ENCODE data around the gene SCGB1D4. TPM values are rescaled to one million over a fixed set of nuclear protein-coding genes. Genes with fewer than 3 reads are reported as not detected.
"Not testable (repeated sequence)": the region's sequence is repeated elsewhere in the genome, so short reads cannot be mapped to it uniquely, and the experiment has no call there.

The SCGB1D4 gene, protein sequence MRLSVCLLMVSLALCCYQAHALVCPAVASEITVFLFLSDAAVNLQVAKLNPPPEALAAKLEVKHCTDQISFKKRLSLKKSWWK
- polyA plus RNA-seq (ENCODE audit: insufficient read length in 4 of 4), result not detected

DNA sequence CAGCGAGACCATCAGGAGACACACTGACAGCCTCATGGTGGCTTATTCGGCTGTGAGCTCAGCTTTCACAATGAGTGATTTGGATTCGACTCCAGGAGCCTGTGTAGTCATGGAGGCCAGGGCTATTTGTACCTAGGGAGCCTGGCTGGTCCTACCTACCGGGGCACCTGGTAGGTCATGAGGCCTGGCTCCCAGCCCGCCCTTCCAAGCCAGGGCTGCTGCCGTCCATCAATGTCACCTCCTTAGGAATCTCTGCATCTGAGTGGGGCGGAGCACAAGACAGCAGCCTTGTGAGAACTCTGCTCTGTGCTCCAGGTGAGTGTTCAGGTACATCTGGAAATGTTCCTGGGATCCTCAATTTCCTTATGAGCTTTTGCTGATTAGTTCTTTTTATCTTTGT, at the start of gene SCGB1D4:
Gene SCGB1D4, minus strand, starts transcription at position 101 of the 400 bp plus-strand sequence. Its CDS starts 65 bp downstream, at position 36.
- no peak for DNase-seq (ENCODE audit: low read depth in 4 of 4, low spot score in 3 of 4)

GRCh38 chr11:62345861-62346260, 47.0 kb upstream of the SCGB1D4 start:
- DNase-seq (ENCODE audit: low read depth in 4 of 4, low spot score in 3 of 4), result no peak

DNA sequence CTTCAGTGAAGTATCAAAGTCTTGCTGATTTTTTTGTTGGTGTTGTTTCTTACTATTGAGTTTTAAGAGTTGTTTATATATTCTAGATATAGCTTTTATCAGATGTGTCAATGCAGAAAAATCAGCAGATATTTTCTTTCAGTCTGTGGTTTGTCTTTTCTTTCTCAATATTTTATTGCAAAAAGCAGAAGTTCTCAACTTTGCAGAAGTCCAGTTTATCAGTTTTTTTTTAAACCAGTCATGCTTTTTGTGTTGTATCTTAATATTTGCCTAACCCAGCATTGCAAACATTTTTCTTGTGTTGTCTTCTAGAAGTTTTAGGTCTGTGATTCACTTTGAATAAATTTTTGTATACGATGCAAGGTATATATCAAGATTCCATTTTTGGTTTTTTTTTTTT, 45.3 kb upstream of the SCGB1D4 start:
- no peak for DNase-seq (ENCODE audit: low read depth in 4 of 4, low spot score in 3 of 4)

- DNase-seq (ENCODE audit: low read depth in 4 of 4, low spot score in 3 of 4), result not testable (repeated sequence)
Observed at GRCh38 chr11:62343646-62344190, 44.8 kb upstream of the SCGB1D4 start.

DNA sequence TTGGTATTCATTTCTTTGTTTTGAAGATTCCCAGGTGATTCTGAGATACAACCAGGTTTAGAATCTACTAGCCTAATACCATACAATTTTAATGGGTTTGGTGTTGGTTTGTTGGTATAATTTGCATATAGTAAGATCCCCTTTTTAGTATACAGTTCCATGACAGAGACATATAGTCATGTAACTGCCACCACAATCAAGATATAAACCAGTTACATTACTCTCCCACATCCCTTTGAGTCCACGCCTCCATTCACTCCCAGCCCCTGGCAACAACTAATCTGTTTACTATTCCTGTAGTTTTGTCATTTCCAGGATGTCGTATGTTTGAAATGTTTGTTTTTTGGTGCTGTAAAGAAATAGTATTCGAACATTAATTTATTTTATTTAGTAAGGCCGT, 42.7 kb upstream of the SCGB1D4 start:
- DNase-seq (ENCODE audit: low read depth in 4 of 4, low spot score in 3 of 4), result no peak

DNA sequence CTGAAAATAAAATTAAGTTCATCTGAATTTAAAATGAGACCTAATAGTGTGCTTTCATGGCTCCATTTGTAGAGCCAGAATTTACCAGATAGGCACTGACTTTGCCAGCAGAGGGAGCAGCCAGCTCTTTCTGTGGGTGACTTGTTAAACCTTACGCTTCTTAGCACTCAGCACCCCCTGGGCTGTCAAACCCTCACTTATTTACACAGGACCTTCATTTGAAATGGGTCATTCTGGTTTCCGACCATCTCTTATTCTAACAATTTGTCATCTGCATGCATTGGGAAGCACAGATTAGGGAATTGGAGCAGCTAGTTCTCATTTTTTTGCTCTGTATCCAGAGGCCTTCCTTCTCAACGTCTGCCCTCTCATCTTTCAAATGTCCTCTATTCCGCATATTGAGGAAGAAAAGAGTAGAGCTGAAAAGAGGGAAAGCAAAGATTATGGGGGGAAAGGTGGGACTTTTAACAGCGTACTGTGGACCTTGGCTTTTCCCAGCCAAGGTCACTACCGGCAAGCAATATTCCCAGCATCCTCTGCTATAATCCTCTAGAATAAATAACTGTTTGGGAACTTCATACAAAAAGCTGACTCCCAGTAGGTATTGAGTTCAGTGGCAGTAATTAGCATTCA, 41.5 kb upstream of the SCGB1D4 start:
- no peak for DNase-seq (ENCODE audit: low read depth in 4 of 4, low spot score in 3 of 4)

DNA sequence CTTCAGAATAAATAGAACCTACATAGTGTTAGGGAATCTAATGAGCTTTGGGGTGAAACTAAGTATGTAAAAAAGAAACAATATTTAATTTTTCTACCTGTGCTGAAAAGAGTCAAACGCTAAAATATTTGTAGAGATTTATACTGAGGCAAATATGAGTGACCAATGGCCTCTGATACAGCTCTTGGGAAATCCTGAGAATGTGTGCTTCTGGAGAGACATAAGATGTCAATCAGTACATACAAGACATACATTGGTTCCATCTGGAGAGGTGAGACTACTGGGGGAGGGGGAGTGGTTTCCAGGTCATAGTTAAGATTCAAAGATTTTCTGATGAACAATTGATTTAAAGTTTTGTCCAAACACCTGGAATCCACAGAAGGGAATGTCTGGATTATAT, 39.3 kb upstream of the SCGB1D4 start:
- no peak for DNase-seq (ENCODE audit: low read depth in 4 of 4, low spot score in 3 of 4)

DNA sequence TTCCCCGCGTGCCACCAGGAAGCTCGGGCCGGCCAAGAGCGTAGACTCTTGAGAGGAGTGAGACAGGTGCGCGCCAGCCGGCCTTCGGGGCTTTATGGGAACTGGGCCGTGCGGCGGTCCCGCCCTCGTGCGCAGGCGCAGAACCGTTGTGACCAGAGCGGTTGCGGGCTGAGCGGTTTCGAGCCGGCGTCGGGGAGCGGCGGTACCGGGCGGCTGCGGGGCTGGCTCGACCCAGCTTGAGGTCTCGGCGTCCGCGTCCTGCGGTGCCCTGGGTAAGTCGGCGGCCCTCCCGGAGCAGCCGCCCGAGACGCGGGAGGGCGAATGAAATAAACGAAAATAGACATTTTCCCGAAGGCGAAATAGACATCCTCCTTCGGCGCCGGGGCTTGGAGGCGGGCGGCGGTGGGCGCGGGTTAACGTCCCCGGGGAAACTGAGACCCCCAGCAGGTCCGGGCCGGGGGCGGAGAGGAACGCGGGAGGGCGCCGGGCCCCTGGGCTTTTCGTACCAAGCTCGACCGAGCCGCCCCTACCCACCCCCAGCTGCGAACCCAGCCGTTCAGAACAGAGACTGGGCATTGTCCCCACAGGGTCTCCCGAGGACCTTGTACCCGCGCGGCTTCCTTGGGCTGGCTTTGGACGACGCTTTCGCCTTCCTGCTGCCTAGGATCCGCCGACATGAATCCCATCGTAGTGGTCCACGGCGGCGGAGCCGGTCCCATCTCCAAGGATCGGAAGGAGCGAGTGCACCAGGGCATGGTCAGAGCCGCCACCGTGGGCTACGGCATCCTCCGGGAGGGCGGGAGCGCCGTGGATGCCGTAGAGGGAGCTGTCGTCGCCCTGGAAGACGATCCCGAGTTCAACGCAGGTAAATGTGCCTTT, 38.7 kb upstream of the SCGB1D4 start, which contains the start of gene ASRGL1:
Gene ASRGL1, plus strand, starts transcription at position 146 of the 879 bp plus-strand sequence. Its CDS starts 530 bp downstream, at position 676.
- peak in 2 of 4 donors; percentile 47 to 48 for DNase-seq (ENCODE audit: low read depth in 4 of 4, low spot score in 3 of 4)

GRCh38 chr11:62336949-62337302, 38.1 kb upstream of the SCGB1D4 start:
- not testable (repeated sequence) for DNase-seq (ENCODE audit: low read depth in 4 of 4, low spot score in 3 of 4)

GRCh38 chr11:62333768-62334167, 34.9 kb upstream of the SCGB1D4 start:
- no peak for DNase-seq (ENCODE audit: low read depth in 4 of 4, low spot score in 3 of 4)

DNA sequence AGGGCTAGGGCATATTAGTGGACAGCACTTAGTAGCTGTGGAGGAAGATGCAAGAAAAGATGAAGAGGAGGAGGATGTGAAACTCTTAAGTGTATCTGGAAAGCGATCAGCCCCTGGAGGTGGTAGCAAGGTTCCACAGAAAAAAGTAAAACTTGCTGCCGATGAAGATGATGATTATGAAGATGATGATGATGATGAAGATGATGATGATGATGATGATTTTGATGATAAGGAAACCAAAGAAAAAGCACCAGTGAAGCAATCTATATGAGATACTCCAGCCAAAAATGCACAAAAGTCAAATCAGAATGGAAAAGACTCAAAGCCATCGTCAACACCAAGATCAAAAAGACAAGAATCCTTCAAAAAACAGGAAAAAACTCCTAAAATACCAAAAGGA, 32.4 kb upstream of the SCGB1D4 start:
- DNase-seq (ENCODE audit: low read depth in 4 of 4, low spot score in 3 of 4), result not testable (repeated sequence)

DNA sequence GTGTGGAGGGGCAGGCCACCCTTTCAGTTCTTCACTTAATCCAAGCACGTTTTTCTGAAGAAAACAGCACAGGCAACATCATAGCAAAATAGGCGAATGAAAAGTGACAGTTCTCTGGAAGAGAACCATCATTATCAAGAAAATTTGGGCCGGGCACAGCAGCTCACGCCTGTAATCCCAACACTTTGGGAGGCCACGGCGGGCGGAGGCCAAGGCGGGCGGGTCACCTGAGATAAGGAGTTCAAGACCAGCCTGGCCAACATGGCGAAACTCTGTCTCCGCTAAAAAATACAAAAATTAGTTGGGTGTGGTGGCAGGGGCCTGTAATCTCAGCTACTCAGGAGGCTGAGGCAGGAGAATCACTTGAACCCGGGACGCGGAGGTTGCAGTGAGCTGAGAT, 28.7 kb upstream of the SCGB1D4 start:
- not testable (repeated sequence) for DNase-seq (ENCODE audit: low read depth in 4 of 4, low spot score in 3 of 4)

DNA sequence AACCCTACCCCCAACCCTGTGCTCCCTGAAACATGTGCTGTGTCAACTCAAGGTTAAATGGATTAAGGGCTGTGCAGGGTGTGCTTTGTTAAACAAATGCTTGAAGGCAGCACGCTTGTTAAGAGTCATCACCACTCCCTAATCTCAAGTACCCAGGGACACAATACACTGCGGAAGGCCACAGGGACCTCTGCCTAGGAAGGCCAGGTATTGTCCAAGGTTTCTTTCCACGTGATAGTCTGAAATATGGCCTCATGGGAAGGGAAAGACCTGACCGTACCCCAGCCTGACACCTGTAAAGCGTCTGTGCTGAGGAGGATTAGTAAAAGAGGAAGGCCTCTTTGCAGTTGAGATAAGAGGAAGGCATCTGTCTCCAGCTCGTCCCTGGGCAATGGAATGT, 27.8 kb upstream of the SCGB1D4 start:
- DNase-seq (ENCODE audit: low read depth in 4 of 4, low spot score in 3 of 4), result not testable (repeated sequence)

DNA sequence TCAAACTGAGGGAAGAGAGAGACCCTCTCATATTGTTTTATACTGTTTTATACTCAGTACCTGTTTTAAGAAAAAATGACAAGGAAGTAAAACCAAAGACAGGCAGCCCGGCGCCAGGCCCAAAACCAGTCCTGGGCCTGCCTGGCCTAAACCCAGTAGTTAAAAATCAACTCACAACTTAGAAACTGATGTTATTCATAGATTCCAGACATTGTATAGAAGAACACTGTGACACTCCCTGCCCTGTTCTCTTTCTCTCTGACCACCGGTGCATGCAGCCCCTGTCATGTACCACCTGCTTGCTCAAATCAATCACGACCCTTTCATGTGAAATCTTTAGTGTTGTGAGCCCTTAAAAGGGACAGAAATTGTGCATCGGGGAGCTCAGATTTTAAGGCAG, 26.9 kb upstream of the SCGB1D4 start:
- not testable (repeated sequence) for DNase-seq (ENCODE audit: low read depth in 4 of 4, low spot score in 3 of 4)

DNA sequence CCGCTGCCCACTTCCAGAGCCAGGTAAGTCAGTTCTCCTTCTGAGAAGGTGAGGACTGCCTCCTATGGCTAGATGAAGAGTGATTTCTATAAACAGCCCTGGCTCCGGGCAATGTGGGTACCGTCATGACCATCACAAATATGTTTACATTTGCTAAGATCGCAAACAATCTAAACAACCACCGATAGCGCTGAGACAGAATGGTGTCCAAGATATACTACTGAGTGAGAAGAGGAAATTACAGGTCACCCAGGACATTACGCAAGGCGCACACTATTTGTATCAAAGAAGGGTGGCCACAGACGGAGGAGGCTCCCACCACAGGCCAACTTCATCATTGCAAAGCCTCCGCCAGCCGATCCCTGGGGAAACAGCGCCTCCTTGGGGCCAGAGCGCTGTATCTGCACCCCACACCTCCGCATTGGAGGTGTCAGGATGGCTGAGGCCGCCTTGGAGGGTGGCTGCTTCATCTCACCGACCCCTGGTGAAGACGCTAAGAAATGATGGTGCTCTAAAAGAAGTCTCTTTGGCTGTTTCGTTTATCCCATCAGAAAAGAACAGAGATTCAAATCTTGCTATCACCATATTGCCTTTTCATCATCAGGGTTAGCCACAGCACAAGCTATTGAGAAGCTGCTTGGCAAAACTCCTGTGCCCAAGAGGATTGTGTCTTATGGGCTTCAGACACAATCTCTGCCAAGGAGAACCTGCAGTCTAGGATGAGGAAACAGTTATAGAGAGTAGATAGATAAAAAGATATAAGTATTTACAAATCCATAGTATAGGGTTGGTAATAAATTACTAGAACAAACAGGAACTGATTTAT, 26.1 kb upstream of the SCGB1D4 start:
- no peak for DNase-seq (ENCODE audit: low read depth in 4 of 4, low spot score in 3 of 4)

- no peak for DNase-seq (ENCODE audit: low read depth in 4 of 4, low spot score in 3 of 4)
Observed at GRCh38 chr11:62322524-62322923, 23.6 kb upstream of the SCGB1D4 start.

GRCh38 chr11:62315431-62315830, 16.6 kb upstream of the SCGB1D4 start:
- no peak for DNase-seq (ENCODE audit: low read depth in 4 of 4, low spot score in 3 of 4)

GRCh38 chr11:62309991-62310390, 11.1 kb upstream of the SCGB1D4 start:
- DNase-seq (ENCODE audit: low read depth in 4 of 4, low spot score in 3 of 4), result no peak

- DNase-seq (ENCODE audit: low read depth in 4 of 4, low spot score in 3 of 4), result no peak
Observed at GRCh38 chr11:62307950-62308349, 9.1 kb upstream of the SCGB1D4 start.

DNA sequence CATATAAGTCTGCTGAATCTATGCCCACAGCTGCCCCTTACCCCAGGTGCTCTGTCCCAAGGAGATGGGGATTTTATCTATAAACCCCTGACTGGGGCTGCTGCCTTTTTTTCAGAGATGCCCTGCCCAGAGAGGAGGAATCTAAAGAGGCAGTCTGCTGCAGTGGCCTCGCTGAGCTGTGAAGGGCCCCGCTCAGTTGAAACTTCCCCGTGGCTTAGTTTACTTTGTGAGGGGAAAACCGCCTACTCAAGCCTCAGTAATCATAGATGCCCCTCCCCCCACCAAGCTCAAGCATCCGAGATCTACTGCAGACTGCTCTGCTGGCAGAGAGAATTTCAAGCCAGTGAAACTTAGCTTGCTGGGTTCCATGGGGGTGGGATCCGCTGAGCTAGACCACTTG, 7.4 kb upstream of the SCGB1D4 start:
- DNase-seq (ENCODE audit: low read depth in 4 of 4, low spot score in 3 of 4), result no peak

Measured in left renal pelvis (tissue), 4 donors.